DND-41 (cell line): ENCODE measurements around the gene CNST.

Experiments
- ATAC-seq: fragments of 200-7000 bp; cut with Tn5 transposase; 3 replicates; pipeline ENCODE4 v1.9.1; 2021; ENCODE audit warnings: low read depth; ENCODE audit not compliant: insufficient read depth
- DNase-seq: peaks from one replicate; pipeline ENCODE4 v3.0.0-alpha.2; 2020
- H2AFZ ChIP-seq: 2 replicates; pipeline ENCODE4 v1.6.0; 2012; ENCODE audit warnings: low read depth, low read length
- H3K27ac ChIP-seq: 2 replicates; pipeline ENCODE4 v1.5.1; 2012; ENCODE audit warnings: low read length, inconsistent platforms
- H3K27me3 ChIP-seq: fragments of 200-600 bp; sonication (generic); 2 replicates; pipeline ENCODE4 v1.6.0; 2012; ENCODE audit warnings: low read length, mild to moderate bottlenecking, inconsistent platforms; ENCODE audit not compliant: insufficient read depth, poor library complexity
- H3K36me3 ChIP-seq: 2 replicates; pipeline ENCODE4 v1.5.1; 2012; ENCODE audit warnings: low read length, inconsistent platforms; ENCODE audit not compliant: insufficient read depth
- H3K4me1 ChIP-seq: 2 replicates; pipeline ENCODE4 v1.5.1; 2012; ENCODE audit warnings: mild to moderate bottlenecking, low read length; ENCODE audit not compliant: insufficient read depth
- H3K4me2 ChIP-seq: 2 replicates; pipeline ENCODE4 v1.6.0; 2012; ENCODE audit warnings: mild to moderate bottlenecking, moderate library complexity, low read length, inconsistent platforms; ENCODE audit not compliant: insufficient read depth
- H3K4me3 ChIP-seq, 2 experiments: fragments of 200-600 bp in 1 of 2; shearing (Covaris generic) in 1 of 2; 2 replicates each; pipeline ENCODE4 v1.5.1; 2012 to 2016; ENCODE audit warnings: inconsistent platforms in 2 of 2, low read length in 2 of 2, mild to moderate bottlenecking in 2 of 2, low read depth in 1 of 2, moderate library complexity in 1 of 2
- H3K79me2 ChIP-seq: 2 replicates; pipeline ENCODE4 v1.6.0; 2012; ENCODE audit warnings: low read length, inconsistent platforms; ENCODE audit not compliant: insufficient read depth
- H3K9ac ChIP-seq: 2 replicates; pipeline ENCODE4 v1.6.0; 2012; ENCODE audit warnings: low read depth, mild to moderate bottlenecking, inconsistent platforms, low read length, moderate library complexity
- H3K9me3 ChIP-seq: 2 replicates; pipeline ENCODE4 v1.5.1; 2012; ENCODE audit warnings: low read length, moderate library complexity, mild to moderate bottlenecking, inconsistent platforms; ENCODE audit not compliant: insufficient read depth, severe bottlenecking
- H4K20me1 ChIP-seq: 2 replicates; pipeline ENCODE4 v1.6.0; 2012; ENCODE audit warnings: low read length; ENCODE audit not compliant: insufficient read depth
- CTCF ChIP-seq: IDR thresholded peaks from 2 replicates; pipeline ENCODE4 v1.5.1; 2012; ENCODE audit warnings: borderline replicate concordance, low read length, moderate library complexity, mild to moderate bottlenecking; ENCODE audit not compliant: poor library complexity, severe bottlenecking; ENCODE audit errors: extremely low read depth
- EZH2 ChIP-seq: IDR thresholded peaks from 3 replicates; pipeline ENCODE4 v1.6.1; 2012; ENCODE audit warnings: borderline replicate concordance, low read depth, mild to moderate bottlenecking, moderate library complexity, low read length, inconsistent platforms; ENCODE audit not compliant: severe bottlenecking

CNST gene

GRCh38 chr1:246608616-246609376, 42.5 kb downstream of the CNST start:
- H3K9ac ChIP-seq = no peak overlapping the region
- no peak for DNase-seq
- H3K79me2 ChIP-seq = peaks cover 44% of the 10 kb centered on the region
- H3K27ac ChIP-seq = no peak overlapping the region
- TF ChIP-seq CTCF (no peak), EZH2 (no peak)
- no peaks in the 10 kb centered on the region for H3K27me3 ChIP-seq
- H3K36me3 ChIP-seq = peaks cover 4% of the 10 kb centered on the region
- H4K20me1 ChIP-seq = peaks cover 8% of the 10 kb centered on the region; the same call in 1 of the 2 replicates
- no peak for ATAC-seq
- no peak overlapping the region for H2AFZ ChIP-seq
- H3K4me2 ChIP-seq = no peak overlapping the region
- no peak overlapping the region for H3K4me3 ChIP-seq
- no peaks in the 10 kb centered on the region for H3K9me3 ChIP-seq
- no peaks in the 10 kb centered on the region for H3K4me1 ChIP-seq

- DNase-seq = no peak
- no peak overlapping the region for H3K27ac ChIP-seq
- peaks cover 38% of the 10 kb centered on the region for H3K79me2 ChIP-seq
- ATAC-seq = no peak
- TF ChIP-seq EZH2 (no peak), CTCF (no peak)
- H3K4me3 ChIP-seq = no peak overlapping the region
- no peak overlapping the region for H2AFZ ChIP-seq
- H3K4me1 ChIP-seq = no peaks in the 10 kb centered on the region
- peaks cover 4% of the 10 kb centered on the region for H3K36me3 ChIP-seq
- H4K20me1 ChIP-seq = peaks cover 8% of the 10 kb centered on the region; the same call in 1 of the 2 replicates
- H3K4me2 ChIP-seq = no peak overlapping the region
- no peak overlapping the region for H3K9ac ChIP-seq
- H3K27me3 ChIP-seq = no peaks in the 10 kb centered on the region
- H3K9me3 ChIP-seq = no peaks in the 10 kb centered on the region
Measured at GRCh38 chr1:246609632-246610031, 43.4 kb downstream of the CNST start.

GRCh38 chr1:246613096-246613758, 47.0 kb downstream of the CNST start:
- Histone ChIP-seq H3K4me1 (no peaks in the 10 kb centered on the region), H3K9ac (no peak overlapping the region), H3K4me2 (no peak overlapping the region), H3K9me3 (no peaks in the 10 kb centered on the region), H3K79me2 (peaks cover 29% of the 10 kb centered on the region), H3K36me3 (no peaks in the 10 kb centered on the region), H4K20me1 (peaks cover 8% of the 10 kb centered on the region; the same call in 1 of the 2 replicates), H3K4me3 (no peak overlapping the region), H2AFZ (no peak overlapping the region), H3K27ac (no peak overlapping the region), H3K27me3 (no peaks in the 10 kb centered on the region)
- TF ChIP-seq CTCF (no peak), EZH2 (no peak)
- ATAC-seq (no peak), DNase-seq (no peak)
